Naive thymus-derived CD4-positive, alpha-beta T cell (primary cell): ENCODE results near the gene RAB27B. TPM values are rescaled to one million over a fixed set of nuclear protein-coding genes. Genes with fewer than 3 reads are reported as not detected.

ENCODE experiments used
- ATAC-seq: fragments of 150-1000 bp; cut with Tn5 transposase; 2 replicates; pipeline ENCODE4 v1.10.0; 2021; ENCODE audit warnings: mild to moderate bottlenecking, moderate library complexity
- CTCF ChIA-PET: fragments of 350-600 bp; sonication (Branson Sonifier 250); formaldehyde crosslinking; loops from one replicate; lab custom pipeline; 2021; ENCODE audit warnings: antibody characterized with exemption; lab: Charles Lee
- POLR2A ChIA-PET: fragments of 350-600 bp; sonication (Branson Sonifier 250); formaldehyde crosslinking; loops from one replicate; lab custom pipeline; 2021; ENCODE audit warnings: antibody characterized with exemption, inconsistent platforms; lab: Charles Lee
- DNase-seq, 9 donors: peaks; one replicate each; pipeline versions ENCODE4 v3.0.0 to v3.0.0-alpha.2; 2020 to 2022; ENCODE audit warnings: mixed read lengths in 1 of 9
- H3K27ac ChIP-seq: one replicate; pipeline ENCODE4 v1.7.0; 2013; ENCODE audit warnings: mild to moderate bottlenecking, low read depth, low read length, moderate library complexity
- H3K27me3 ChIP-seq, 2 donors: one replicate each; pipeline ENCODE4 v1.7.0; 2013; ENCODE audit warnings: low read length in 2 of 2, mild to moderate bottlenecking in 2 of 2, moderate library complexity in 2 of 2; ENCODE audit not compliant: control insufficient read depth in 2 of 2, insufficient read depth in 2 of 2
- H3K36me3 ChIP-seq, 3 experiments: 1 replicate in 2 of 3; 2 replicates in 1 of 3; pipeline ENCODE4 v1.7.0; 2013; ENCODE audit warnings: low read length in 3 of 3, mild to moderate bottlenecking in 3 of 3, moderate library complexity in 1 of 3; ENCODE audit not compliant: insufficient read depth in 3 of 3, control insufficient read depth in 2 of 3
- H3K4me1 ChIP-seq, 2 donors: one replicate each; pipeline ENCODE4 v1.7.0; 2013; ENCODE audit warnings: low read length in 2 of 2, mild to moderate bottlenecking in 2 of 2, moderate library complexity in 1 of 2; ENCODE audit not compliant: control insufficient read depth in 2 of 2, insufficient read depth in 2 of 2
- H3K4me3 ChIP-seq: 2 replicates; pipeline ENCODE4 v1.7.0; 2013; ENCODE audit warnings: mild to moderate bottlenecking, low read length
- H3K9me3 ChIP-seq, 3 experiments: 1 replicate in 2 of 3; 2 replicates in 1 of 3; pipeline ENCODE4 v1.7.0; 2013; ENCODE audit warnings: low read length in 3 of 3; ENCODE audit not compliant: control insufficient read depth in 2 of 3
- H3K27ac Mint-ChIP-seq, 9 donors: one replicate each; pipeline ENCODE4 v1.8.0; 2020 to 2022; ENCODE audit warnings: mixed read lengths in 9 of 9, mild to moderate bottlenecking in 8 of 9, moderate library complexity in 5 of 9, inconsistent platforms in 2 of 9
- H3K27me3 Mint-ChIP-seq, 5 donors: one replicate each; pipeline ENCODE4 v1.8.0; 2021 to 2022; ENCODE audit warnings: mixed read lengths in 5 of 5, mild to moderate bottlenecking in 1 of 5
- H3K36me3 Mint-ChIP-seq, 5 donors: one replicate each; pipeline ENCODE4 v1.8.0; 2020 to 2022; ENCODE audit warnings: mixed read lengths in 5 of 5, mild to moderate bottlenecking in 3 of 5, inconsistent platforms in 1 of 5
- H3K4me1 Mint-ChIP-seq, 7 donors: one replicate each; pipeline ENCODE4 v1.8.0; 2020 to 2022; ENCODE audit warnings: mixed read lengths in 7 of 7, mild to moderate bottlenecking in 3 of 7, inconsistent platforms in 1 of 7
- H3K4me3 Mint-ChIP-seq, 10 donors: one replicate each; pipeline ENCODE4 v1.8.0; 2020 to 2022; ENCODE audit warnings: mild to moderate bottlenecking in 10 of 10, mixed read lengths in 10 of 10, moderate library complexity in 6 of 10, inconsistent platforms in 2 of 10
- H3K9me3 Mint-ChIP-seq, 11 donors: one replicate each; pipeline ENCODE4 v1.8.0; 2020 to 2022; ENCODE audit warnings: mixed read lengths in 11 of 11, mild to moderate bottlenecking in 4 of 11, inconsistent platforms in 1 of 11, moderate library complexity in 1 of 11
- intact Hi-C, 2 donors: fragments of 100-400 bp; cut with micrococcal nuclease; formaldehyde crosslinking; loops; one replicate each; pipeline ENCODE4 v1.15.1; 2023
- polyA plus RNA-seq, 2 donors: library from polyadenylated mRNA; unstranded; fragments of 300-500 nt; fragmentation: Illumina TruSeq; gene quantifications; one replicate each; pipeline ENCODE4 v1.2.3, GENCODE V29; 2021
- total RNA-seq, 6 experiments: library from RNA in 5 of 6; stranded (reverse) in 5 of 6; gene quantifications; 1 replicate in 5 of 6; 2 replicates in 1 of 6; pipeline ENCODE4 v1.2.3 and lab custom pipeline; 2021 to 2026

Gene RAB27B
- total and polyA plus RNA-seq, 7 experiments from 2014 or later = 0.77 to 6.4 (median 1.5) TPM

DNA sequence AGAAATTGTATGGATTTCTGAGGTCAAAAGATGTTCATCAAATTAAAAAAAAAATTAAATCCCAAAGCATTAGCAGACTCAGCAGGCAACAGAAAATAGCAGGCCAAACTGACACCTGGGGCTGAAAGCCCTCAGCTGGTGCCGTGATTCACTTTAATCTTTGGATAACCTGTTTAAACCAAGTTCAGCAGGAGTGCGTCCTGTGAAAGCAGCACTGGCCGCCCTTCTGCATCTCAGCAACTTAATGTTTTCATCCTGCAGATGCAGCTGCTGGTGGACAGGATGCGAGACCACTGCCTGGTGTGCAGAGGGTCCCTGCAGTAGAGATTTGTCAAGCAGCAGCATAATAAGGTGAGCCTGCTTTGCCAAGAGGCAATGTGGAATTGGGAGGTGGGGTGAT is 89.8 kb downstream of the RAB27B start:
- Mint-ChIP-seq H3K9me3 (peaks cover 0 to 2% (median 0%) of the 10 kb centered on the region in 11 donors), H3K4me3 (no peak overlapping the region), H3K27ac (no peak overlapping the region), H3K36me3 (no peaks in the 10 kb centered on the region), H3K4me1 (no peaks in the 10 kb centered on the region), H3K27me3 (peaks cover 0 to 6% (median 2%) of the 10 kb centered on the region in 5 donors)
- Histone ChIP-seq H3K4me3 (no peak overlapping the region), H3K36me3 (no peaks in the 10 kb centered on the region), H3K9me3 (no peaks in the 10 kb centered on the region), H3K27me3 (no peaks in the 10 kb centered on the region), H3K27ac (no peak overlapping the region), H3K4me1 (no peaks in the 10 kb centered on the region)
- intact Hi-C loops = no loop called here
- ChIA-PET POLR2A (no interaction called here), CTCF (no interaction called here)
- DNase-seq (no peak), ATAC-seq (no peak)

DNA sequence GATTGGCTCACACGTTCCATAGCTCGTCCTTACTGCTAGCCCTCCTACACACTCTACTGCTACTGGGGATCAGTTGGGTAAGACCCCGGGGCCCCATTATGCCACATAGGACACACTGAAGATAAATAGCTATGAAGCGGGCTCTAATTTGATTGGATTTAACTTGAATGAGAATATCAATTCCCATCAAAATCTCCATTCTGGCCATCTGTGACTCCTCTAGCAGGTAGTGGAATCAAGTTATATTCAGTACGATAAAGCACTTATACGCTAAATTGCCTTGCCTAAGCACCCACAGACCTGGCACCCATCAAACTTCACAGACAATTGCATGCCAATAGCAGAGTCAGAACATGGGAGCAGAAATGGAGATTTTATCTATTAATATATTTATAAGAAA is 91.1 kb downstream of the RAB27B start:
- CTCF ChIA-PET = no interaction called here
- Histone ChIP-seq H3K4me1 (no peaks in the 10 kb centered on the region), H3K4me3 (no peak overlapping the region), H3K27me3 (no peaks in the 10 kb centered on the region), H3K27ac (no peak overlapping the region), H3K9me3 (no peaks in the 10 kb centered on the region), H3K36me3 (no peaks in the 10 kb centered on the region)
- H3K27ac Mint-ChIP-seq = no peak overlapping the region
- ATAC-seq = no peak
- POLR2A ChIA-PET = no interaction called here
- H3K4me3 Mint-ChIP-seq = no peak overlapping the region
- H3K27me3 Mint-ChIP-seq = peaks cover 0 to 6% (median 2%) of the 10 kb centered on the region in 5 donors
- H3K4me1 Mint-ChIP-seq = no peaks in the 10 kb centered on the region
- no peaks in the 10 kb centered on the region for H3K36me3 Mint-ChIP-seq
- DNase-seq = no peak
- H3K9me3 Mint-ChIP-seq = peaks cover 0 to 2% (median 0%) of the 10 kb centered on the region in 11 donors
- intact Hi-C loops = no loop called here

DNA sequence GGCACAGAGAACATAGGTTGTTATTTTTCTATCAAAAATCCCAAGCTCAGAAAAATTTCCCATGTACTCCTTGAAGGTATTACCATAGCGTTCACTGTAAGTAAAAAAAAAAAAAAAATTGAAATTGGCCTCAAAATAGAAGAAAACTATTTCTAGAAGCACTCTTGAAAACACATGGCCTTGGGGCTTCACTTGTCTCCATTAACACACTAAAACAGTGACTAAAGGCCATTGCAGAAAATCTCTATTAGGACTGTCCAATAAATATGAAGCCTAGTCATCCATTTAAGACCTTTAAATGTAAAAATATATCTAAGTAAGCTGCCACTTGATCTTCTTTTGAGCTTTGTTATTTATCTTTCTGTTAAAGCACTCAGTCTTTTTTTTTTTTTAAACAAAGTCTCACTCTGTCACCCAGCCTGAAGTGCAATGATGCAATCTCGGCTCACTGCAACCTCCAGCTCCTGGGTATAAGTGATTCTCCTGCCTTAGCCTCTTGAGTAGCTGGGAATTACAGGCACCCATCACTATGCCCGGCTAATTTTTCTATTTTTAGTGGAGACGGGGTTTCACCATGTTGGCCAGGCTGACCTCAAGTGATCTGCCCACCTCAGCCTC is 95.2 kb downstream of the RAB27B start:
- ChIA-PET CTCF (interaction anchor here (0.5 kb wide), 1 partner anchor 260 kb away, joined by 3 read pairs; no protein-coding TSS in a partner anchor), POLR2A (no interaction called here)
- ATAC-seq (no peak), DNase-seq (no peak)
- Histone ChIP-seq H3K4me3 (no peak overlapping the region), H3K27ac (no peak overlapping the region), H3K4me1 (no peaks in the 10 kb centered on the region), H3K27me3 (no peaks in the 10 kb centered on the region), H3K9me3 (no peaks in the 10 kb centered on the region), H3K36me3 (no peaks in the 10 kb centered on the region)
- no peaks in the 10 kb centered on the region for H3K36me3 Mint-ChIP-seq
- H3K4me1 Mint-ChIP-seq = no peaks in the 10 kb centered on the region
- no peak overlapping the region for H3K27ac Mint-ChIP-seq
- peaks cover 0 to 2% (median 0%) of the 10 kb centered on the region in 11 donors for H3K9me3 Mint-ChIP-seq
- H3K27me3 Mint-ChIP-seq = peaks cover 0 to 6% (median 2%) of the 10 kb centered on the region in 5 donors
- H3K4me3 Mint-ChIP-seq = no peak overlapping the region
- intact Hi-C loops = no loop called here

DNA sequence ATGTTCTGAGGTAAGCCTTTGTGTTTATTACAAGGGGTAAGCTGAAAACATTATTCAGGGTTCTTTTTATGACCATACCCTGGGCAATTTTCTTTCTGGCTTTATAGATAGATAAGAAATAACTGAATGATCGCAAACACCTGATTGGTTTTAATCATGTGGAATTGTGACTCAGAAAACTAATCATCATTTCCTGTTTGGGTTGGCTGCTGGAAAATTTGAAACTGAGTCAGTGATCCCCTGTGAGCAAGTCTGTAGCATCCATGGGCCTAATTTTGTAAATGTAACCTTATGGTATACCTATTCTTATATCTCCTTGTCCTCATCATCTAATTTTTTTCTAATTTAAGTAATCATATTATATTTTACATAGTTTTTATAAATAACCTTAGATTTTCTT is 96.7 kb downstream of the RAB27B start:
- Histone ChIP-seq H3K9me3 (no peaks in the 10 kb centered on the region), H3K4me3 (no peak overlapping the region), H3K36me3 (no peaks in the 10 kb centered on the region), H3K27ac (no peak overlapping the region), H3K4me1 (no peaks in the 10 kb centered on the region), H3K27me3 (no peaks in the 10 kb centered on the region)
- DNase-seq (no peak), ATAC-seq (no peak)
- Mint-ChIP-seq H3K27me3 (peaks cover 0 to 6% (median 2%) of the 10 kb centered on the region in 5 donors), H3K4me1 (no peaks in the 10 kb centered on the region), H3K4me3 (no peak overlapping the region), H3K9me3 (peaks cover 0 to 2% (median 0%) of the 10 kb centered on the region in 11 donors), H3K36me3 (no peaks in the 10 kb centered on the region), H3K27ac (no peak overlapping the region)
- intact Hi-C loops = no loop called here
- ChIA-PET POLR2A (no interaction called here), CTCF (no interaction called here)

DNA sequence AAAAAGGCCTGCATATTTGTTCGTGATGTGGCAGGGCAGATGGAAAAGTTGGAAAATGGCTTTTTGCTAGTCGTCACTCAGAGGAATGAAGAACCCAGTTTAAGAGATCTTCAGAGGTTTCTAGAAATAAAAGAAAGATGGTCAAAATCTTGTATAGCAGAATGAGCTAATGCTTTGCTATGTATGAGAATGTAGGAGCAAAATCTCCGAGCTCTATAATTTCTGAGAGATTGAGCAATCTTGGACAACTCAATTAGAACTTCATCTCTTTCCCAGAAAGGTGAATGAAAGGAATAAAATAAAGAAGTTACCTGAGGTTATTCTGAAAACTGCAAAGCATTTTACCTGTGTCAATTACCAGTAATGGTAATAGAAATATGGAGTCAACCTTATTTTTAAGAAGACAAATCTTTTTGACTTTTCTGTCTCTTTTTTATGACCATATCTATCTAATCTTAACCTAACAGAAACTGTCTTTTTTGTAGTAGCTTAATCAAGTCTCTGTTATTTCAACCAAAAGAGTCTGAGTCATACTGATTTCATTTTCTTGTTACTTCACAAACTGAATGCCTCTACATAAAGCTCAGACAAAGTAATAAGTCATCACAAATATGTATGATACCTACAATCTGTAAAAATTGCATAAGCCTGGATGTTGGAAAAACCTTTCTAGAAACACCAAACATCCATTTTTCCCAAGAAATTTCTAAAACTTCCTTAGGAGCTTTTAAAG is 98.5 kb downstream of the RAB27B start:
- no peak overlapping the region for H3K27ac ChIP-seq
- ChIA-PET POLR2A (no interaction called here), CTCF (no interaction called here)
- intact Hi-C loops = no loop called here
- Mint-ChIP-seq H3K27ac (no peak overlapping the region), H3K36me3 (no peaks in the 10 kb centered on the region), H3K4me1 (peaks cover 0 to 2% (median 0%) of the 10 kb centered on the region in 7 donors), H3K27me3 (peaks cover 0 to 3% (median 0%) of the 10 kb centered on the region in 5 donors), H3K4me3 (no peak overlapping the region), H3K9me3 (peaks cover 0 to 2% (median 0%) of the 10 kb centered on the region in 11 donors)
- no peaks in the 10 kb centered on the region for H3K27me3 ChIP-seq
- H3K4me3 ChIP-seq = no peak overlapping the region
- no peaks in the 10 kb centered on the region for H3K4me1 ChIP-seq
- H3K36me3 ChIP-seq = no peaks in the 10 kb centered on the region
- H3K9me3 ChIP-seq = no peaks in the 10 kb centered on the region
- DNase-seq (no peak), ATAC-seq (no peak)

DNA sequence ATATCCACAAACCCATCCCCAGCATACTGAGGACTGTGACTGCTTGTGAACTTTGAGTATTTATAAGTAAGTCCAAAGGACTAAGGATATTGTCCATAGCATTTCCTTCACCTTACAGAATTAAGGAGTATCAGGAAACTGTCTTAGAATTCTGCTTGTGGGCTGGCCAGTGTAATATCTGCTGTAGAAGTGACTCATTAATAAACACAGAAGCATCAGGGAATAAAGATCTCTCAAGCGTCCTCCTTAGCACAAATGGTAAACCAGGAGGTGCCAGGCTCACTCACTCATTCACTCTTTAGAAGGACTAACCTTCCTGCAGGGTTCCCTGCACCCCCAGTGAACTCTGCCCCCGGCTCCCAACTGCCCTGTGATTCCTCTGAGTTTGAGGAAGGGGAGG is 100.0 kb downstream of the RAB27B start:
- H3K4me3 Mint-ChIP-seq = no peak overlapping the region
- Histone ChIP-seq H3K27ac (no peak overlapping the region), H3K9me3 (no peaks in the 10 kb centered on the region), H3K4me3 (no peak overlapping the region), H3K36me3 (no peaks in the 10 kb centered on the region), H3K4me1 (no peaks in the 10 kb centered on the region), H3K27me3 (no peaks in the 10 kb centered on the region)
- DNase-seq (no peak), ATAC-seq (no peak)
- CTCF ChIA-PET = no interaction called here
- peaks cover 0 to 3% (median 0%) of the 10 kb centered on the region in 5 donors for H3K27me3 Mint-ChIP-seq
- H3K4me1 Mint-ChIP-seq = peaks cover 0 to 2% (median 0%) of the 10 kb centered on the region in 7 donors
- no peak overlapping the region for H3K27ac Mint-ChIP-seq
- H3K9me3 Mint-ChIP-seq = no peaks in the 10 kb centered on the region
- POLR2A ChIA-PET = no interaction called here
- intact Hi-C loops = no loop called here
- no peaks in the 10 kb centered on the region for H3K36me3 Mint-ChIP-seq

DNA sequence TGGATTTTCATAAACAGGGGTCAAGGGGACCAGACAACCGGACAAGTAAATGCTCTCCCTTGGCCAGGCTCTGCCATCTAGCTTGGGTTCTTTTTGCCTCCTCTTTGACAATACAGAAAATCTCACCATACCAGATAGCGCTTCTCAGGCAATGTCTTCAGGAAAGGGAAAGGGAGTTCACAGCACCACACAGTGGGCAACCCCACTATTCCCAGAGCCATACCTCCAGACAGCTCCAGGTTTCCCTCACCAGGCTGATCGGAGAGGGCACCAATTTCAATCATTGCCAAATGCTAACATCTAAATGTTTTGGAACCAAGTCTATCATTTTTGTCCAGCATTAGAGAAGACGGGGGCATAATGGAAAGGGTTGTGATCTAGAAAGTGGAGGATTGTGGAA is 102.9 kb downstream of the RAB27B start:
- no peak for ATAC-seq
- Histone ChIP-seq H3K27me3 (no peaks in the 10 kb centered on the region), H3K36me3 (no peaks in the 10 kb centered on the region), H3K9me3 (no peaks in the 10 kb centered on the region), H3K27ac (no peak overlapping the region), H3K4me3 (no peak overlapping the region), H3K4me1 (no peaks in the 10 kb centered on the region)
- no peaks in the 10 kb centered on the region for H3K9me3 Mint-ChIP-seq
- peaks cover 0 to 11% (median 3%) of the 10 kb centered on the region in 5 donors for H3K27me3 Mint-ChIP-seq
- H3K36me3 Mint-ChIP-seq = no peaks in the 10 kb centered on the region
- no peak overlapping the region for H3K4me3 Mint-ChIP-seq
- CTCF ChIA-PET = no interaction called here
- POLR2A ChIA-PET = no interaction called here
- H3K27ac Mint-ChIP-seq = no peak overlapping the region
- intact Hi-C loops = no loop called here
- H3K4me1 Mint-ChIP-seq = peaks cover 0 to 2% (median 0%) of the 10 kb centered on the region in 7 donors
- DNase-seq = no peak
